K562 (cell line): ENCODE data around the gene FA2H. TPM values are rescaled to one million over a fixed set of nuclear protein-coding genes. Genes with fewer than 3 reads are reported as not detected.

Experiments
- ATAC-seq: fragments of 200-7000 bp; cut with Tn5 transposase; 3 replicates; pipeline ENCODE4 v1.9.1; 2020; ENCODE audit warnings: moderate library complexity
- BruUV-seq: library from RNA; stranded (reverse); fragments of 400-500 nt; replicated peaks from 2 replicates; lab custom pipeline; 2021; lab: Mats Ljungman, UMichigan
- CTCF ChIA-PET: fragments of 300-600 bp; formaldehyde crosslinking; extraction: SDS; loops from one replicate; lab custom pipeline; 2021; ENCODE audit warnings: low intra/inter-chr PET ratio; lab: Yijun Ruan, JAX
- POLR2A ChIA-PET: fragments of 300-600, 350-650 bp; sonication (Branson Sonifier 250); formaldehyde crosslinking; extraction: SDS; loops from one replicate; lab custom pipeline; 2021; ENCODE audit warnings: antibody characterized with exemption, inconsistent platforms; lab: Yijun Ruan, JAX
- DNase-seq, 4 experiments: peaks; one replicate each; pipeline versions ENCODE4 v3.0.0 to v3.0.0-alpha.2; 2011 to 2018; ENCODE audit warnings: low spot score in 3 of 4, mixed read lengths in 3 of 4; ENCODE audit errors: extremely low read depth in 1 of 4
- FAIRE-seq: peaks from 2 replicates; lab custom pipeline; 2011; peaks lifted over from hg19 to GRCh38; lab: Jason Lieb, UNC
- H2AFZ ChIP-seq: 2 replicates; pipeline ENCODE4 v1.6.0; 2011; ENCODE audit warnings: low read depth, low read length, control low read depth, inconsistent platforms
- H3K27ac ChIP-seq: fragments of 200-600 bp; 3 replicates; pipeline ENCODE4 v1.8.0; 2011; ENCODE audit warnings: low read depth, mild to moderate bottlenecking, control low read depth, inconsistent platforms, low read length, moderate library complexity, mixed read lengths; ENCODE audit errors: extremely low read depth
- H3K27me3 ChIP-seq, 2 experiments: fragments of 300-600 bp in 1 of 2; 2 replicates in 1 of 2; 3 replicates in 1 of 2; pipeline versions ENCODE4 v1.6.0 to v1.8.0; 2011; ENCODE audit warnings: inconsistent platforms in 2 of 2, low read length in 2 of 2, mild to moderate bottlenecking in 1 of 2, mixed read lengths in 1 of 2, moderate library complexity in 1 of 2; ENCODE audit not compliant: control insufficient read depth in 2 of 2, insufficient read depth in 2 of 2
- H3K36me3 ChIP-seq: fragments of 300-600 bp; 3 replicates; pipeline ENCODE4 v1.8.0; 2011; ENCODE audit warnings: mild to moderate bottlenecking, low read length, inconsistent platforms; ENCODE audit not compliant: control insufficient read depth, insufficient read depth
- H3K4me1 ChIP-seq, 2 experiments: fragments of 200-600 bp in 1 of 2; replicated peaks in 1 of 2; 2 replicates in 1 of 2; 3 replicates in 1 of 2; pipeline versions ENCODE4 v1.5.1 to v1.8.0; 2011; ENCODE audit warnings: inconsistent platforms in 2 of 2, low read length in 2 of 2, mild to moderate bottlenecking in 1 of 2, mixed read lengths in 1 of 2, moderate library complexity in 1 of 2; ENCODE audit not compliant: control insufficient read depth in 2 of 2, insufficient read depth in 2 of 2
- H3K4me2 ChIP-seq: 2 replicates; pipeline ENCODE4 v1.6.1; 2011; ENCODE audit warnings: low read length, control low read depth, inconsistent platforms, mixed read lengths; ENCODE audit not compliant: insufficient read depth
- H3K4me3 ChIP-seq: fragments of 200-600 bp; sonication (generic), shearing (Covaris generic); 2 replicates; pipeline ENCODE4 v1.5.1; 2016; ENCODE audit warnings: control low read depth, inconsistent platforms
- H3K79me2 ChIP-seq: fragments of 200-600 bp; 3 replicates; pipeline ENCODE4 v1.8.0; 2011; ENCODE audit warnings: low read length, inconsistent platforms; ENCODE audit not compliant: control insufficient read depth, insufficient read depth
- H3K9ac ChIP-seq, 2 experiments: 2 replicates each; pipeline versions ENCODE4 v1.6.0 to v1.6.1; 2011; ENCODE audit warnings: low read depth in 2 of 2, low read length in 2 of 2, control low read depth in 1 of 2, inconsistent platforms in 1 of 2, mild to moderate bottlenecking in 1 of 2, mixed read lengths in 1 of 2; ENCODE audit not compliant: insufficient read depth in 1 of 2
- H3K9me1 ChIP-seq: one replicate; pipeline ENCODE4 v1.6.0; 2011; ENCODE audit warnings: inconsistent platforms, mild to moderate bottlenecking, low read length, moderate library complexity; ENCODE audit not compliant: control insufficient read depth, insufficient read depth
- H3K9me3 ChIP-seq: replicated peaks from 2 replicates; pipeline ENCODE4 v1.5.1; 2011; ENCODE audit warnings: low read depth, low read length, inconsistent platforms; ENCODE audit not compliant: control insufficient read depth, insufficient read depth
- H4K20me1 ChIP-seq: replicated peaks from 2 replicates; pipeline ENCODE4 v1.6.1; 2011; ENCODE audit warnings: low read length, inconsistent platforms, mixed read lengths; ENCODE audit not compliant: control insufficient read depth, insufficient read depth
- BRD9 ChIP-seq: fragments of 450-650 bp; IDR thresholded peaks from 2 replicates; pipeline ENCODE4 v1.6.1; 2018; ENCODE audit warnings: low read depth; ENCODE audit not compliant: partially characterized antibody
- CEBPG ChIP-seq, 3 experiments: fragments of 200-800 bp in 1 of 3; sonication (Bioruptor generic) in 1 of 3; sonication (generic) in 1 of 3; formaldehyde crosslinking in 1 of 3; IDR thresholded peaks in 2 of 3; conservative IDR thresholded peaks in 1 of 3; 2 replicates each; pipeline versions ENCODE4 v1.6.1 to v1.8.0; 2016 to 2022; ENCODE audit warnings: missing compliant biosample characterization in 2 of 3, missing genetic modification characterization in 2 of 3, mild to moderate bottlenecking in 1 of 3, missing genetic modification reagents in 1 of 3
- CEBPZ ChIP-seq: fragments of 150-350 bp; IDR thresholded peaks from 2 replicates; pipeline ENCODE4 v1.6.1; 2014; ENCODE audit warnings: low read depth, mild to moderate bottlenecking, low read length, borderline replicate concordance
- EZH2 ChIP-seq: IDR thresholded peaks from 2 replicates; pipeline ENCODE4 v1.6.1; 2012; ENCODE audit warnings: low read depth, mild to moderate bottlenecking, inconsistent platforms, low read length, borderline replicate concordance
- GTF2F1 ChIP-seq: IDR thresholded peaks from 2 replicates; pipeline ENCODE4 v1.6.1; 2011; ENCODE audit warnings: low read depth, low read length, improper control_type of control experiment
- NFATC3 ChIP-seq: fragments of 450-650 bp; IDR thresholded peaks from 2 replicates; pipeline ENCODE4 v1.6.1; 2017; ENCODE audit warnings: mild to moderate bottlenecking
- NR0B1 ChIP-seq: fragments of 450-650 bp; IDR thresholded peaks from one replicate; pipeline ENCODE4 v1.6.1; 2018; ENCODE audit warnings: mild to moderate bottlenecking, moderate library complexity; ENCODE audit not compliant: partially characterized antibody
- RAD21 ChIP-seq, 2 experiments: fragments of 250-450 bp in 1 of 2; fragments of 450-650 bp in 1 of 2; sonication (Bioruptor Pico) in 1 of 2; formaldehyde crosslinking in 1 of 2; IDR thresholded peaks in 1 of 2; conservative IDR thresholded peaks in 1 of 2; 2 replicates each; pipeline versions ENCODE4 v1.4.0 to v1.8.0; 2020 to 2022; ENCODE audit warnings: mild to moderate bottlenecking in 2 of 2, moderate library complexity in 1 of 2
- YBX1 ChIP-seq: fragments of 450-650 bp; IDR thresholded peaks from 2 replicates; pipeline ENCODE4 v1.7.1; 2016; ENCODE audit warnings: mild to moderate bottlenecking
- ZNF277 ChIP-seq: fragments of 250-450 bp; sonication (Bioruptor Pico); IDR thresholded peaks from 2 replicates; pipeline ENCODE4 v1.8.0; 2022; ENCODE audit warnings: inconsistent platforms, mild to moderate bottlenecking, moderate library complexity, borderline replicate concordance
- ZNF311 ChIP-seq: fragments of 250-450 bp; sonication (Bioruptor Pico); IDR thresholded peaks from 2 replicates; pipeline ENCODE4 v1.4.0; 2020; ENCODE audit warnings: mild to moderate bottlenecking, moderate library complexity
- ZNF507 ChIP-seq: conservative IDR thresholded peaks from 2 replicates; pipeline ENCODE4 v1.6.1; 2017; ENCODE audit warnings: missing genetic modification characterization, missing compliant biosample characterization
- ZNF79 ChIP-seq: fragments of 250-450 bp; sonication (Bioruptor Pico); IDR thresholded peaks from 2 replicates; pipeline ENCODE4 v1.4.0; 2020; ENCODE audit warnings: low read depth, mild to moderate bottlenecking, moderate library complexity
- WGBS: fragments of 100-300 bp; shearing (Covaris generic); methylation state at CpG from one replicate; pipeline ENCODE4 v1.1.6; 2016; ENCODE audit warnings: low coverage, mixed read lengths; ENCODE audit not compliant: insufficient coverage; ENCODE audit errors: missing lambda C conversion rate; 5-methylcytosine and 5-hydroxymethylcytosine counted together
- in situ Hi-C: fragments of 300-500 bp; cut with MboI; formaldehyde crosslinking; loops from 4 replicates; pipeline ENCODE4 v1.15.0; 2018; ENCODE audit warnings: inconsistent platforms, mixed read lengths
- intact Hi-C: fragments of 100-400 bp; cut with micrococcal nuclease; formaldehyde crosslinking; loops from 2 replicates; pipeline ENCODE4 v1.14.2; 2022
- polyA plus RNA-seq, 8 experiments: library from polyadenylated mRNA; depleted of rRNA in 4 of 8; stranded (reverse) in 5 of 8; unstranded in 3 of 8; fragments of >200 nt; fragmentation: Nextera tagmentation in 2 of 8; fragmentation: Illumina TruSeq in 1 of 8; extraction: Ambion mirVana in 2 of 8; extraction: Trizol in 1 of 8; gene quantifications; 2 replicates each; pipeline versions ENCODE4 v1.2.1 to v1.2.3, GENCODE V29; 2011 to 2014; ENCODE audit warnings: inconsistent platforms in 1 of 8, missing spikeins in 1 of 8
- total RNA-seq, 7 experiments: library from RNA; depleted of rRNA in 6 of 7; stranded (reverse); fragments of >200 nt in 6 of 7; fragmentation: Illumina TruSeq in 2 of 7; extraction: Trizol in 2 of 7; gene quantifications; 2 replicates each; pipeline versions ENCODE4 v1.2.1 to v1.2.3, GENCODE V29; 2011 to 2021; ENCODE audit warnings: low replicate concordance in 1 of 7

FA2H gene
- total and polyA plus RNA-seq, 9 of the 15 experiments (the other 6 are each of a cell fraction or from before 2014, with no cell fraction given) = not detected

- TF ChIP-seq ZNF79 = no peak
- TF ChIP-seq GTF2F1 = no peak
- no peak for TF ChIP-seq ZNF311 (CRISPR knock-in tag)
- peak in 1 of 2 experiments; percentile 55; a peak in 2 of 4 replicates for TF ChIP-seq RAD21 (CRISPR knock-in tag; conservative IDR thresholded peaks at IDR 0.05 in 1 of 2, IDR thresholded peaks at IDR 0.05 in 1 of 2)
These were observed 47.9 kb downstream of the FA2H start (continued) for GRCh38 chr16:74726716-74727115.

GRCh38 chr16:74725651-74726455 is 48.8 kb downstream of the FA2H start:
- POLR2A ChIA-PET = interaction anchor here (0.7 to 1.5 kb wide), 5 partner anchors 10 to 152 kb away, joined by 3 to 4 read pairs (median 3); no protein-coding TSS in a partner anchor
- CTCF ChIA-PET = no interaction called here
- no peak for TF ChIP-seq ZNF507 (tag)
- TF ChIP-seq NR0B1 = no peak
- no peak for TF ChIP-seq EZH2
- no peak for TF ChIP-seq CEBPZ
- no peak for TF ChIP-seq NFATC3
- no peak for TF ChIP-seq BRD9
- TF ChIP-seq ZNF277 (CRISPR knock-in tag) = no peak
- TF ChIP-seq YBX1 = no peak
- no peak for TF ChIP-seq CEBPG (CRISPR knock-in tag; IDR thresholded peaks at IDR 0.05)
- TF ChIP-seq CEBPG (tag; conservative IDR thresholded peaks at IDR 0.05 in 1 of 2, IDR thresholded peaks at IDR 0.05 in 1 of 2) = no peak

More at GRCh38 chr16:74725651-74726455, 48.8 kb downstream of the FA2H start:
- Histone ChIP-seq H3K36me3 (no peaks in the 10 kb centered on the region), H4K20me1 (no peaks in the 10 kb centered on the region), H3K27ac (no peak overlapping the region), H3K4me3 (no peak overlapping the region), H2AFZ (no peak overlapping the region), H3K4me1 (peaks cover 0 to 3% of the 10 kb centered on the region in 2 experiments; a peak in 1 of 5 replicates), H3K27me3 (peaks cover 15 to 55% of the 10 kb centered on the region in 2 experiments; a peak in 4 of 5 replicates), H3K9ac (no peak overlapping the region), H3K9me1 (no peaks in the 10 kb centered on the region), H3K79me2 (no peaks in the 10 kb centered on the region), H3K9me3 (peaks cover 4% of the 10 kb centered on the region), H3K4me2 (no peak overlapping the region)
- no peak for ATAC-seq
- in situ Hi-C loops = no loop called here
- DNase-seq = no peak
- WGBS = 29% methylated on average over 12 of the region's 12 CpGs
- FAIRE-seq = no peak
- no TSS peak for BruUV-seq
- intact Hi-C loops = no loop called here
